22Rv1 (cell line): ENCODE results near the gene IZUMO4.

Source experiments
- H3K27ac ChIP-seq: fragments of 450-650 bp; 2 replicates; pipeline ENCODE4 v1.5.1; 2017
- CTCF ChIP-seq: fragments of 450-650 bp; IDR thresholded peaks from 2 replicates; pipeline ENCODE4 v1.5.1; 2017; ENCODE audit warnings: mild to moderate bottlenecking
- ZFX ChIP-seq: fragments of 450-650 bp; IDR thresholded peaks from 2 replicates; pipeline ENCODE4 v1.6.1; 2017; ENCODE audit warnings: antibody characterized with exemption, borderline replicate concordance

Gene IZUMO4

DNA sequence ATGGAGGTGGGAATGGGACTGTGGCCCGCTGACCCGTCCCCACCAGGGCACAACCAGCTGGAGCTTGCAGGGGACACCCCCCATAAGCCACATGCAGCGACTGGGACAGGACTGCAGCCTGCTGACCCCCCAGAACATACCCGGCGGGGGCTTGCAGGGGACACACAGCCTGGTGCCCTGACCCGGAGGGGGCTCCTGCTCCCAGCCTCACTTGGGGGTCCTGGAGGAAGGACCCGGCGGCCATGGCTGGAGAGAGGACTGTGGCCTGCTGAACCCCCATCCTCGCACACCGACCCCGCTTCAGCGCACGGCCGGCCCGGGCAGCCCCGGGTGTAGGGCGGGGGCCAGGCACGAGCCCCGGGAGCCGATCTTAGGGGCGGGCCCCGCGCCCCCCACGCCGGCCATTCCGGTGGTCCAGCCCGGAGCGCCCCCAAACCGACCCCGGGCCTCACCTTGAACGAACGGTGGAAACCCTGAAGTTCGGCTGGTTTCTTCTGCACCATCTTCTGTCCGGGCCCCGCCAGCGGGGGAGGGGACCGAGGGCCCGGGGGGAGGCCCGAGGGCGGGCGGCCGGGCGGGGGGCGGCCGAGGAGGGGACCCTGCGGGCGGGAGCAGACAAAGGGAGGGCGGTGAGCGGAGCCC lies 46.2 kb upstream of the IZUMO4 start:
- TF ChIP-seq CTCF: no peak
- peak overlapping the region; percentile 87 for H3K27ac ChIP-seq

DNA sequence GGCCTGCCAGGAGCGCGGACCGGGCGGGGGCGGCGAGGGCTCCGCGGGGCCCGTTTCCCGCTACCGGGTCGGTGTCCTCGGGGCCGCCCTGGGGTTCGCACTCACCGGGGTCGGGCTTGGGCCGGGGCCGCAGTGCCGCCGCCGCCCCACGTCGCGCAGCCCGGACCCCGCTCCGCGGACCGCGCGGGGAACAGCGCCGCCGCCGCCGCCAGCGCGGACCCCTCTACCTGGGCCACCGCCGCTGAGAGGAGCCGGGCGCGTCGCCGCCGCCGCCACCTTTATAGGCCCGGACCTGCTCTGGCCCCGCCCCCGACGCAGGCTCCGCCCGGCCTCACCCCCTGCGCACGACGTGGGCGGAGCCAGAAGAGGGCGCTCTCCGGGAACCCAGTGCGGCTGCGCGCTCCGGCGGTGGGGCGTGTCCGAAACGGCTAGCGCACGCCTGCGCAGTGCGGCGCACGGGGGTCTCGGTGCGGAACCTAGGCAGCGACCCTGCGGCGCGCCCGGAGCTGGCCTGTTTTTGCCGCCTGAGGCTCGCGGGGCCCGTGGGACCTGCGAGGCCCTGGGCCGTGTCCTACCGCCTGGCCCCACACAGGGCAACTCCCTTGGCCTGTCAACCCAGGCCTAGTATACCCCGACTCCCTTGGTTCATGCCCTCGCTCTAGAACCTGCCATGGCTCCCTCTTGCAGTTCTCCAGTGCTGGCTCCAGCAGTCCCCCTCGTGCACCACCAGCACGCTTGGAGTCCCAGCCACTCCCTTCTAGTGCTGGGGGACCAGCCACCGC lies 45.5 kb upstream of the IZUMO4 start, which contains the start of gene MKNK2:
TSS of gene MKNK2 (minus strand) at position 254 of the 782 bp plus-strand sequence. CDS start 393 bp downstream, outside the sequence.
- TF ChIP-seq CTCF (peak; percentile 71), ZFX (no peak)
- peak within 1 kb of the TSS; percentile 87 for H3K27ac ChIP-seq

- TF ChIP-seq ZFX (no peak), CTCF (no peak)
- peak overlapping the region; percentile 87 for H3K27ac ChIP-seq
Observed at GRCh38 chr19:2051773-2052704, 44.7 kb upstream of the IZUMO4 start.

DNA sequence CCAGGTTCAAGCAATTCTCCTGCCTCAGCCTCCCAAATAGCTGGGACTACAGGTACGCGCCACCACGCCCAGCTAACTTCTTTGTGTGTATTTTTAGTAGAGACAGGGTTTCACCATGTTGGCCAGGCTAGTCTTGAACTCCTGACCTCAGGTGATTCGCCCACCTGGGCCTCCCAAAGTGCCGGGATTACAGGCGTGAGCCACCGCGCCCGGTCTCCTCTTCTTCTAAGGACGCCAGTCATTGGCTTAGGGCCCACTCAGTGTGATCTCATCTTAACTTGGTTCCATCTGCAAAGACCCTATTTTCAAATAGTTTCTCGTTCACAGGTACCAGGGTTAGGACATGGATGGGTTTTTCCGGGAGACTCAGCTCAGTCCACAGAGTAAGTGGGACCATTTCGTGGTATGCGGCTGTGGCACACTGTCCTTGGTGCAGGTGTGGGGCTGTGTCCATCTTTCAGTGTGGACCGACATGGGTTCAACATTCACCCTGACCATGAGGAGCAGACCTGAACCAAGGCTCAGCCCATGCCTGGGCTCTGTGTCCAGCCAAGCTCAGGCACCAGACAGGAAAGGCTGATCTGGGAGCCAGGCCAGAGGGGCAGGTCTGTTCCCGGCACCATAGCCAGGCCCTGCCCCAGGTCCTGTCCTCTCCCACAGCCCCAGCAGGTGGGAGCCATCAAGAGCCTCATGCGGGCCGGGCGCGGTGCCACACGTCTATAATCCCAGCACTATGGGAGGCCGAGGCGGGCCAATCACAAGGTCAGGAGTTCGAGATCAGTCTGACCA lies 42.9 kb upstream of the IZUMO4 start:
- TF ChIP-seq CTCF (no peak), ZFX (no peak)
- H3K27ac ChIP-seq: peak overlapping the region; percentile 87; the same call in 1 of the 2 replicates

DNA sequence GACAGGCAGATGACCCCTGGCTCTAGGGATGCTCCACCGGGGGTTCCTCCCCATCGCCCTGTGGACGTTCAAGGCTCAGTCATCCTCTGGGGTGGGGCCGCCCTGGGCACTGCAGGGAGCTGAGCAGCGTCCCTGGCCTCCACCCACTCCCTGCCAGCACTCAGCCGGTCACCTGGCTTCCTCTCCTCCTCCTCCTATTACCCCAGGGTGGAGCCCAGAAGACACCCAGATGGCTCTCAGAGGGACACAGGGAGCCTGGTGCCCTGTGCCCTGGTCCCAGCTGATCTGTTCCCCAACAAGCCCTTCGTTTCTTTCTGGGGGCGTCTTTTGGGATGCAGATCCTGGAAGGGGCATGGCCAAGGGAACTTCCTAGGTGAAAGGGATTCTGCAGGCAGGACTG lies 42.0 kb upstream of the IZUMO4 start:
- H3K27ac ChIP-seq: no peak overlapping the region
- no peak for TF ChIP-seq CTCF
- no peak for TF ChIP-seq ZFX

GRCh38 chr19:2055931-2056836 lies 40.5 kb upstream of the IZUMO4 start:
- TF ChIP-seq CTCF (no peak), ZFX (no peak)
- peak overlapping the region; percentile 31; the same call in 1 of the 2 replicates for H3K27ac ChIP-seq
